ENCODE measurements around the gene NCDN. TPM values are rescaled to one million over a fixed set of nuclear protein-coding genes. Genes with fewer than 3 reads are reported as not detected.

NCDN gene
- total RNA-seq, 1 donor from 2014 or later: 20.2 TPM

DNA sequence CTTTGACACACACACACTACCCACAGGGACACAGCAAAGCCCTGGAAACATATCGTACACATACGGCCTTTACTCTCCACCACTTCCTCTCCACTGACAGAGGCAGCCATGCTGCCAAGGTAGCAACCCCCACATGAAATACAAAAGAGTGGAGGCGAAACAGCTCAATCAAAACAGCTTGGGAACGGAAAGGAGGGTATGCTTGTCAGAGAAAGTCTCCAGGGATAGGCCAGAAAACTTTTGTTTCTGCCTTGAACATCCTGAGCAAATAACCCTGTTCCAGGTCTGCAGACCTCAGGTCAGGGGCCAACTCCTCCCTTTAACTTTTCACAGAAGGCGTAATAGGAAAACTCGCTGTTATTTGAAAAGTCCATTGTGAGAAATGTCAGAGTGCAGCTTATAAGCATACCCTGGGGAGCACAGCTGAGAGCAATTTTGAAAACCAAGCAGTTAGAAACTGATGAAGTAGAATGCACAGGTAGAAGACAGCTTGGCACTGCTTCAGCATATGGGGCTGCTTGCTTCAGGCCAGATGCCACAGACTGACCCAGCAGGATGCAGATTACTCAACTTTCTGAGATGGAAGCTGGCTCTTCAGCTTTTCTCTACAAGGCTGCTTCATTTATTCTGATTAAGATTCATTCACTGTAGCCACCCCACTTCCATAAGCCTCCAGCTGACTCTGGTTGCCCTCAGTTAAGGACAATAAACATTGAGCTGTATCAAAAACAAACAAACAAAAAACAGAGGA, 18.4 kb upstream of the NCDN start:
- peak overlapping the region; percentile 57 for H3K27ac ChIP-seq
- no peaks in the 10 kb centered on the region for H3K27me3 ChIP-seq (ENCODE audit: low read depth)
- H3K36me3 ChIP-seq: no peaks in the 10 kb centered on the region
- no peak for DNase-seq
- TF ChIP-seq, protein P1, sequence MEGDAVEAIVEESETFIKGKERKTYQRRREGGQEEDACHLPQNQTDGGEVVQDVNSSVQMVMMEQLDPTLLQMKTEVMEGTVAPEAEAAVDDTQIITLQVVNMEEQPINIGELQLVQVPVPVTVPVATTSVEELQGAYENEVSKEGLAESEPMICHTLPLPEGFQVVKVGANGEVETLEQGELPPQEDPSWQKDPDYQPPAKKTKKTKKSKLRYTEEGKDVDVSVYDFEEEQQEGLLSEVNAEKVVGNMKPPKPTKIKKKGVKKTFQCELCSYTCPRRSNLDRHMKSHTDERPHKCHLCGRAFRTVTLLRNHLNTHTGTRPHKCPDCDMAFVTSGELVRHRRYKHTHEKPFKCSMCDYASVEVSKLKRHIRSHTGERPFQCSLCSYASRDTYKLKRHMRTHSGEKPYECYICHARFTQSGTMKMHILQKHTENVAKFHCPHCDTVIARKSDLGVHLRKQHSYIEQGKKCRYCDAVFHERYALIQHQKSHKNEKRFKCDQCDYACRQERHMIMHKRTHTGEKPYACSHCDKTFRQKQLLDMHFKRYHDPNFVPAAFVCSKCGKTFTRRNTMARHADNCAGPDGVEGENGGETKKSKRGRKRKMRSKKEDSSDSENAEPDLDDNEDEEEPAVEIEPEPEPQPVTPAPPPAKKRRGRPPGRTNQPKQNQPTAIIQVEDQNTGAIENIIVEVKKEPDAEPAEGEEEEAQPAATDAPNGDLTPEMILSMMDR (IDR thresholded peaks at IDR 0.05): no peak
- peak; percentile 57 to 59 for ATAC-seq
- intact Hi-C loops (cut with DNase I): no loop called here
- H3K9me3 ChIP-seq: no peaks in the 10 kb centered on the region
- peaks cover 59% of the 10 kb centered on the region for H3K4me1 ChIP-seq
- no peak overlapping the region for H3K4me3 ChIP-seq

DNA sequence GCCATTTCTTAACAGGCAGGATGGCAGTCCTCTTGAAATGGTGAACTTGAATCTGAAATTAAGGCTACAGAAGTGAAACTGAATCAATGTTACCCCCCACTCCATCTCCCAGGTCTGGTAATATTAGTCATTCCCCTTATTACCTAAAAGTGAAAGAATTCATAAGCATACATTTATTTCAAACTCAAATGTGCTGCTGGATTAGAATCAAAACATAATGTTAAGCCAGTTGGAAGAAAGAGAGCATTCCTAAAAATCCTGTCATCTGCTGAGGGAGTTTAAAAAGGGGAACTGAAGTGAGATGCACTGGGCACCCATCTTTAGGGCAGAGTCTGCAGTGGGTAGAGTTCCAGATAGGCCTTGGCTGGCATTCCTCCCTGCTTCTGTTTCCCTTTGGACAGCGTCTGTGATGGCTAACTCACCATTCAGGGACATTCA, 17.8 kb upstream of the NCDN start:
- no peak overlapping the region for H3K4me3 ChIP-seq
- H3K4me1 ChIP-seq: peaks cover 65% of the 10 kb centered on the region
- peak; percentile 18 to 31 for ATAC-seq
- no peaks in the 10 kb centered on the region for H3K27me3 ChIP-seq (ENCODE audit: low read depth)
- TF ChIP-seq, protein P1 (IDR thresholded peaks at IDR 0.05): no peak
- H3K27ac ChIP-seq: peak overlapping the region; percentile 57
- intact Hi-C loops (cut with DNase I): no loop called here
- H3K36me3 ChIP-seq: no peaks in the 10 kb centered on the region
- no peak for DNase-seq
- H3K9me3 ChIP-seq: no peaks in the 10 kb centered on the region

DNA sequence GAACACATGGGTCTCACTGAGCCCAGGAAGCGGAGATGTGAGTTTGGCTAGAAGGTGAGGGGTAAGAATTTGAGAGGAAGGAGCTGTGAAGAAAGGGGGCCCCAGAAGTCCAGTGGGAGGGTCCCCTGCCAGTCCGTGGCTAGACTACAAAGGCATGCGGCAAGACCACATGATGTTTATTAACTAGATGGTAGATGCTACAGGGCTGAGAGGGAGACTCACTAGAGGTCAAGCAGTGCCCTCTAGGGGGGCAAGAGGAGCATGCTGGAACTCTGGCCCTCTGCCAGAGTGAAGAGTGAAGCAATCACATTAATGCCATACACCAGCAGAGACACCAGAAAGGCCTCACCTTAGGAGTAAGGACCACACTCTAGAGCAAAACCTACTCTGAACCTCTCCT, 12.6 kb upstream of the NCDN start:
- no peaks in the 10 kb centered on the region for H3K27me3 ChIP-seq (ENCODE audit: low read depth)
- peak; percentile 76 to 87 for ATAC-seq
- peaks cover 35% of the 10 kb centered on the region for H3K36me3 ChIP-seq
- no peak for DNase-seq
- TF ChIP-seq, protein P1 (IDR thresholded peaks at IDR 0.05): peak; percentile 47
- H3K4me3 ChIP-seq: no peak overlapping the region
- peaks cover 37% of the 10 kb centered on the region for H3K4me1 ChIP-seq
- no peak overlapping the region for H3K27ac ChIP-seq
- intact Hi-C loops (cut with DNase I): no loop called here
- no peaks in the 10 kb centered on the region for H3K9me3 ChIP-seq

DNA sequence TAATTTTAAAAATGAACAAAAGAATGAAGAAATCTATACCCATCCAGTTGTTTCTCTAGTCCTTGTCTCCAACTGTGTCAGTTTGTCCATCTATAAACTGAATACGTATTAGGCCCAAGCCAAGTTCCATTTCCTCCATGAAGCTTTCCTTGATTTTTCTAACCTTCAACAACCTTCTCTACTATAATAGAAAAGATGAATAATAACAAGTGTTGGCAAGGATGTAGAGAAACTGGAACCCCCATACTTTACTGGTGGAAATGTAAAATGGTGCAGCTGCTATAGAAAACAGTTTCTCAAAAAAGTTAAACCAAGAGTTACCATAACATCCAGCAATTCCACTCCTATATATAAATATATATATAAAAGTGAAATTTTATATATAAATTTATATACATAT, 11.0 kb upstream of the NCDN start:
- intact Hi-C loops (cut with DNase I): no loop called here
- H3K27ac ChIP-seq: no peak overlapping the region
- H3K4me1 ChIP-seq: peaks cover 20% of the 10 kb centered on the region
- ATAC-seq (no peak), DNase-seq (no peak)
- H3K4me3 ChIP-seq: no peak overlapping the region
- peaks cover 52% of the 10 kb centered on the region for H3K36me3 ChIP-seq
- no peaks in the 10 kb centered on the region for H3K9me3 ChIP-seq
- no peaks in the 10 kb centered on the region for H3K27me3 ChIP-seq (ENCODE audit: low read depth)
- TF ChIP-seq, protein P1 (IDR thresholded peaks at IDR 0.05): no peak

DNA sequence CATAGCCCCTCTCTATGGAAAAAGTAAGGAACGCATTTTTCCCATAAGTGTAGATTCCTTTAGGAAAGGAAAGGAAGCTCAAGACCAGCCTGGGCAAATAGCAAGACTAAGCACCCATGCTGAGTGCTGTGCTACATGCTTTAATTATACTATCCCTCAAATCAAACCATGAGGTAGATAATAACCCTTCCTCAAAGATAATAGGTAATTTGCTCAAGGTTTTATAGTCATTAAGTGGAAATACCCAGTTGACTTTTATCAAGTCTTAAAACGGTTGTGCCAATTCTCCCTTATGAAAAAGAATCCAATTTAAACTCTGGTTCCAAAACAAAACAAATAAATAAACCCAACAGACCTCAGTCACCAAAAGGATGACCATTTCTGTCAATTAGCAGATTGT, 3.7 kb upstream of the NCDN start:
- H3K4me3 ChIP-seq: no peak overlapping the region
- no peak overlapping the region for H3K27ac ChIP-seq
- TF ChIP-seq, protein P1 (IDR thresholded peaks at IDR 0.05): no peak
- H3K27me3 ChIP-seq (ENCODE audit: low read depth): no peaks in the 10 kb centered on the region
- peaks cover 50% of the 10 kb centered on the region for H3K36me3 ChIP-seq
- intact Hi-C loops (cut with DNase I): loop anchor here (10.0 kb wide), 1 partner anchor 99 kb away; no protein-coding TSS in a partner anchor
- no peaks in the 10 kb centered on the region for H3K9me3 ChIP-seq
- no peak for ATAC-seq
- no peak for DNase-seq
- peaks cover 47% of the 10 kb centered on the region for H3K4me1 ChIP-seq
